Heart right ventricle (tissue), 16 donors: ENCODE results near the gene OPN1SW. TPM values are rescaled to one million over a fixed set of nuclear protein-coding genes. Genes with fewer than 3 reads are reported as not detected.

Experiments
- ATAC-seq, 8 donors: fragments of 200-7000 bp; cut with Tn5 transposase; one replicate each; pipeline ENCODE4 v1.9.1; 2020; ENCODE audit warnings: mild to moderate bottlenecking in 8 of 8, moderate library complexity in 8 of 8, moderate number of reproducible peaks in 1 of 8
- DNase-seq, 2 donors: peaks; one replicate each; pipeline ENCODE4 v3.0.0-alpha.2; 2020
- H3K27ac ChIP-seq, 10 donors: fragments of 200-600 bp; sonication (generic) in 2 of 10; one replicate each; pipeline versions ENCODE4 v1.5.0 to v1.8.0; 2020 to 2022; ENCODE audit warnings: mild to moderate bottlenecking in 3 of 10
- H3K27me3 ChIP-seq, 7 donors: fragments of 200-600 bp; one replicate each; pipeline ENCODE4 v1.8.0; 2021 to 2022; ENCODE audit warnings: mild to moderate bottlenecking in 2 of 7
- H3K36me3 ChIP-seq, 9 donors: fragments of 200-600 bp; sonication (generic) in 1 of 9; one replicate each; pipeline versions ENCODE4 v1.5.0 to v1.8.0; 2020 to 2022; ENCODE audit warnings: mild to moderate bottlenecking in 2 of 9
- H3K4me1 ChIP-seq, 9 donors: fragments of 200-600 bp; sonication (generic) in 1 of 9; one replicate each; pipeline versions ENCODE4 v1.5.0 to v1.8.0; 2020 to 2022; ENCODE audit warnings: mild to moderate bottlenecking in 4 of 9
- H3K4me3 ChIP-seq, 10 donors: fragments of 200-600 bp; sonication (generic) in 2 of 10; one replicate each; pipeline versions ENCODE4 v1.5.0 to v1.8.0; 2020 to 2022; ENCODE audit warnings: mild to moderate bottlenecking in 7 of 10, moderate library complexity in 2 of 10
- H3K9me3 ChIP-seq, 11 donors: fragments of 200-600 bp in 10 of 11; sonication (generic) in 2 of 11; one replicate each; pipeline versions ENCODE4 v1.5.0 to v1.8.0; 2013 to 2022; ENCODE audit warnings: mild to moderate bottlenecking in 2 of 11, control low read depth in 1 of 11, moderate library complexity in 1 of 11
- WGBS, 2 donors: extraction: QIAGEN DNeasy Blood & Tissue Kit; methylation state at CpG; one replicate each; pipeline ENCODE4 v1.1.7; 2013; ENCODE audit warnings: inconsistent platforms in 1 of 2; 5-methylcytosine and 5-hydroxymethylcytosine counted together
- intact Hi-C, 10 donors: fragments of 100-400 bp; cut with DNase I; formaldehyde crosslinking; loops; one replicate each; pipeline versions ENCODE4 v1.11.1 to v1.14.2; 2022
- polyA plus RNA-seq, 2 donors: library from polyadenylated mRNA; stranded (reverse); fragments of 200-250 nt; gene quantifications; one replicate each; pipeline ENCODE4 v1.2.3, GENCODE V29; 2013
- total RNA-seq, 10 donors: library from RNA; stranded (reverse); fragmentation: NEBNext Ultra II Directional in 3 of 10; extraction: Animal tissue kit (Norgen Biotek cat#: 25700) in 3 of 10; gene quantifications; one replicate each; pipeline versions ENCODE4 v1.2.1 to v1.2.4, GENCODE V29; 2021 to 2023
- TF ChIP-seq, protein P1 (sequence below), 9 donors: fragments of 200-600 bp; sonication (generic) in 2 of 9; IDR thresholded peaks; one replicate each; pipeline versions ENCODE4 v1.5.0 to v1.8.0; 2021 to 2022; ENCODE audit warnings: antibody characterized with exemption in 9 of 9, mild to moderate bottlenecking in 5 of 9, moderate library complexity in 1 of 9
- donor health status: Arrhythmogenic right ventricular cardiomyopathy.
- donor health status: ischemic (EF 13 %, LVEDD 7.1; RV severe dilation, severe dysfunction).
- donor health status: healthy with polysubstance abuse.
- donor health status: DM: no; HTN: yes; CAD: no.
- donor health status: DM: no; HTN: no; CAD: no.
- donor health status: ischemic (EF 25% LVEDD 6.9; RV normal size, moderate dysfunction).
- donor health status: ischemic (EF 25% LVEDD 5.7; RV mildly dilated, moderate dysfunction).
- donor health status: healthy.
- donor health status: DM: yes; HTN: yes; CAD: no.
- donor health status: Ischemic cardiomyopathy.
- donor health status: ischemic (EF 35%, LVEDD 5.7; RV mildly dilated, moderate dysfunction).
- donor health status: nonischemic (EF 11% LVEDD 7.7; RV severe dilation, severe dysfunction).
- donor health status: DM: yes; HTN: yes; CAD: no.
- donor health status: PGD.
- donor health status: ischemic (EF 29% LVEDD 5.4; RV normal size, mild dysfunction).
- donor health status: nonischemic (EF 23%, LVEDD 6.1; RV moderate dilation, normal function).

The OPN1SW gene
- total and polyA plus RNA-seq, 12 donors: not detected

DNA sequence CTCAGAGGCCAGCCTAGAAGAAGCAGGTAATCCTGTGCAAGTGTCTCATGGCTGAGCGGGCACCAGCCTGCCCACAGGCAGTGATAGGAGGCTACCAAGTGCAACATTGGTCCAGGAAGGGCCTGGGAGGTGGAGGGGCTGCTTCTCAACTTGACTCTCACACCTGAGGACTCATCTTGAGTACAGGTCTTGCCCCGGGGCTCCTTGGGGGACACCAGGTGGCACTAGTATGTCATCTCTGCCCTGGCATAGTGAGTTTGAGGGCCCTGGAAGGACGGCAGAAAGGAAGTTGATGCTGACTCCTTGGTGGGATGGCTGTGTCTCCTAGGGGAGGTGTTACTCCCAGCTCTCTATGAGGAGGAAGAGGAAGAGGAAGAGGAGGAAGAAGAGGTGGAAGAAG lies 18.4 kb upstream of the OPN1SW start:
- no peaks in the 10 kb centered on the region for H3K9me3 ChIP-seq
- intact Hi-C loops: loop anchor here in 6 of 10 donors (5.0 to 10.0 kb wide), 3 partner anchors 33 to 91 kb away; partner anchors contain the start of gene ATP6V1F (in 1 of the 6)
- TF ChIP-seq, protein P1, sequence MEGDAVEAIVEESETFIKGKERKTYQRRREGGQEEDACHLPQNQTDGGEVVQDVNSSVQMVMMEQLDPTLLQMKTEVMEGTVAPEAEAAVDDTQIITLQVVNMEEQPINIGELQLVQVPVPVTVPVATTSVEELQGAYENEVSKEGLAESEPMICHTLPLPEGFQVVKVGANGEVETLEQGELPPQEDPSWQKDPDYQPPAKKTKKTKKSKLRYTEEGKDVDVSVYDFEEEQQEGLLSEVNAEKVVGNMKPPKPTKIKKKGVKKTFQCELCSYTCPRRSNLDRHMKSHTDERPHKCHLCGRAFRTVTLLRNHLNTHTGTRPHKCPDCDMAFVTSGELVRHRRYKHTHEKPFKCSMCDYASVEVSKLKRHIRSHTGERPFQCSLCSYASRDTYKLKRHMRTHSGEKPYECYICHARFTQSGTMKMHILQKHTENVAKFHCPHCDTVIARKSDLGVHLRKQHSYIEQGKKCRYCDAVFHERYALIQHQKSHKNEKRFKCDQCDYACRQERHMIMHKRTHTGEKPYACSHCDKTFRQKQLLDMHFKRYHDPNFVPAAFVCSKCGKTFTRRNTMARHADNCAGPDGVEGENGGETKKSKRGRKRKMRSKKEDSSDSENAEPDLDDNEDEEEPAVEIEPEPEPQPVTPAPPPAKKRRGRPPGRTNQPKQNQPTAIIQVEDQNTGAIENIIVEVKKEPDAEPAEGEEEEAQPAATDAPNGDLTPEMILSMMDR (IDR thresholded peaks at IDR 0.05): peak in 4 of 9 donors; percentile 10 to 25 (median 15)
- WGBS, 2 donors: 64 to 68% methylated on average over 3 of the region's 3 CpGs
- no peak overlapping the region for H3K27ac ChIP-seq
- H3K27me3 ChIP-seq: peaks cover 0 to 21% (median 0%) of the 10 kb centered on the region in 7 donors
- ATAC-seq (peak in 1 of 8 donors; percentile 9), DNase-seq (no peak)
- peaks cover 8 to 29% (median 25%) of the 10 kb centered on the region in 9 donors for H3K4me1 ChIP-seq
- no peaks in the 10 kb centered on the region for H3K36me3 ChIP-seq
- H3K4me3 ChIP-seq: no peak overlapping the region

DNA sequence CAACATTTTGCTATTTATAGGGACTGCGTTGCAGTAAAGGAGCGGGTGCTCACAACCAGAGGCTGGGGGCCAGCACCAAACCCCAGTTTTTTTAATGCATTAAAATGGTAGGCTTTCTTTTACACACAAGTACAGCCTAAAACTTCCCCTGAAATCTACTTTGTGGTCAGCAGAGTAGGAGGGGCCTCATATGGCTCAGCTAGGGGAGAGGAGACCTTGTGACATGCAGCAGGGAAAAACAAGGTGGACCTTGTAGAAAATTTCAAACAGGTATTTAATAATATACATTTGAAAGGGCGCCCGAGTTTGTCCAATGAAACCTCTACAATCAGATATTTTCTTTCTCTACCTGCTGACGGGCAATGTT lies 17.6 kb upstream of the OPN1SW start:
- Histone ChIP-seq H3K9me3 (no peaks in the 10 kb centered on the region), H3K4me3 (no peak overlapping the region), H3K27me3 (peaks cover 0 to 21% (median 0%) of the 10 kb centered on the region in 7 donors), H3K4me1 (peaks cover 8 to 29% (median 25%) of the 10 kb centered on the region in 9 donors), H3K36me3 (no peaks in the 10 kb centered on the region), H3K27ac (no peak overlapping the region)
- intact Hi-C loops: loop anchor here in 6 of 10 donors (5.0 to 10.0 kb wide), 3 partner anchors 34 to 92 kb away; partner anchors contain the start of gene ATP6V1F (in 1 of the 6)
- DNase-seq (no peak), ATAC-seq (no peak)
- TF ChIP-seq, protein P1 (IDR thresholded peaks at IDR 0.05): no peak
- WGBS, 2 donors: 93 to 94% methylated on average over 5 of the region's 5 CpGs

DNA sequence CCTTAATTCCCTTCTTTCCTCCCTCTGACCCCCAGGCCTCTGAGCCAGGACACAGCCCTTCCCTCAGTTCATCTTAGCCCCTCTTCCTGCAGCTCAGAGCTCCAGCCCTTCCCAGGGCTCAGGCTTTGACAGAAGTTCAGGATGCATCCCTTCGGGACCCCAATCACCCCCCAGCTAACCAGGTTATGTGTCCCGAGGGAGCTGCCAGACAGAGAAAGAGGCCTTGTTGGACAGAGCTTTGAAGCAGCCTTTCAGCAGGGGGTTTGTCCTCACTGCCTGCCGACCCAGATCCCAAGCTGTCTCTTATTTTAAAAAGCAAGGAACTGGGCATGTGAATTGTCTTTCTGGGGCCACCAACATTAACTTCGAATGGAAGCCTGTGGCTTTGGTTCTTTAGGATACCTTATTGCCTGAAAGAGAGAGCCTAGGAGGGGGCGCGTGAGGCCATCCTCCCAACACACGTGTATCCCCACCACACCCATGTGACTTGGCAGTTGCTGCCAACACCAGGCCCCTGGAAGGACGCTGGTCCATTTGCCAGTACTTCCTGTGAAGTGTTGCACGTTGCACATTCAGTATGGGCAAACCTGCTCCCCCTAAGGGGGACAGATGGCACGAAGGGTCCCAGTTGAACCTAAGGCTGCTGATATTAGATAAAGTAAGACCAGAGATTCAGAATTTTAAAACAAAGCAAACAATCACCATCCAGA lies 17.0 kb upstream of the OPN1SW start:
- TF ChIP-seq, protein P1 (IDR thresholded peaks at IDR 0.05): no peak
- intact Hi-C loops: loop anchor here in 6 of 10 donors (5.0 to 10.0 kb wide), 3 partner anchors 35 to 92 kb away; partner anchors contain the start of gene ATP6V1F (in 1 of the 6)
- no peaks in the 10 kb centered on the region for H3K36me3 ChIP-seq
- peaks cover 0 to 21% (median 0%) of the 10 kb centered on the region in 7 donors for H3K27me3 ChIP-seq
- no peak overlapping the region for H3K27ac ChIP-seq
- H3K9me3 ChIP-seq: no peaks in the 10 kb centered on the region
- peak in 1 of 2 donors; percentile 49 for DNase-seq
- peak overlapping the region in 1 of 10 donors; percentile 83 for H3K4me3 ChIP-seq
- 42 to 44% methylated on average over 10 of the region's 10 CpGs for WGBS, 2 donors
- ATAC-seq: peak in 5 of 8 donors; percentile 35 to 69 (median 57)
- peaks cover 8 to 29% (median 25%) of the 10 kb centered on the region in 9 donors for H3K4me1 ChIP-seq

DNA sequence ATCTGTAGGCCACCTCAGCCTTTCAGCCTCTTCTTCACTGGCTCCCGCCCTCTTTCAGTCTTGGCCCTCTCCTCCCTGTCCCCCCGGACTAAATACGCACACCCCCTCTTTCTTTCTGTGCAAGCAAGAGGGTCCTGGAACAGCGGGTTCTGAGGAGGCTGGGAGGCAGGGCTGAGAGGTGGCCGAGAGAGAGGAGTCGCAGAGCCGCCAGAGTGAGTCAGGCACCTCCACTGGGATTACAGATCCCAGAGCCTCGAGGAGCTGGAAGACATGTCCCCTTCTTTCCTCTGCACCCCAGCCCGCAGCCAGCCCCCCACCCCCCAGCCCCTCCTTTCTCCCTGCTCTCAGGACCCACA lies 16.4 kb upstream of the OPN1SW start:
- peak in 4 of 8 donors; percentile 7 to 22 (median 17) for ATAC-seq
- 16% methylated on average over 9 of the region's 9 CpGs for WGBS, 2 donors
- intact Hi-C loops: loop anchor here in 6 of 10 donors (5.0 to 10.0 kb wide), 3 partner anchors 35 to 93 kb away; partner anchors contain the start of gene ATP6V1F (in 1 of the 6)

More for the DNA sequence above, 16.4 kb upstream of the OPN1SW start:
- Histone ChIP-seq H3K36me3 (no peaks in the 10 kb centered on the region), H3K9me3 (no peaks in the 10 kb centered on the region), H3K27ac (no peak overlapping the region), H3K4me3 (peak overlapping the region; percentile 64 to 97 (median 85)), H3K27me3 (peaks cover 0 to 21% (median 0%) of the 10 kb centered on the region in 7 donors), H3K4me1 (peaks cover 8 to 29% (median 25%) of the 10 kb centered on the region in 9 donors)
- DNase-seq: no peak
- TF ChIP-seq, protein P1 (IDR thresholded peaks at IDR 0.05): no peak
